GM04503 (cell line): ENCODE results near the gene HMGCS1.
"Not testable (repeated sequence)": the region's sequence is repeated elsewhere in the genome, so short reads cannot be mapped to it uniquely, and the experiment has no call there.

ENCODE experiments used
- DNase-seq: peaks from one replicate; pipeline ENCODE4 v3.0.0-alpha.2; 2012; ENCODE audit warnings: low read depth

Gene HMGCS1

GRCh38 chr5:43313035-43313853 lies at the start of gene HMGCS1:
Gene HMGCS1, minus strand, starts transcription at chr5:43313412. Its CDS starts 14,447 bp downstream, at chr5:43298965.
- peak; percentile 98 for DNase-seq

- DNase-seq, result no peak
Measured at GRCh38 chr5:43358726-43359125, 45.5 kb upstream of the HMGCS1 start.

GRCh38 chr5:43358301-43358700 lies 45.1 kb upstream of the HMGCS1 start:
- no peak for DNase-seq

- no peak for DNase-seq
Measured at GRCh38 chr5:43357878-43358281, 44.7 kb upstream of the HMGCS1 start.

- DNase-seq, result no peak
Measured at GRCh38 chr5:43357067-43357466, 43.9 kb upstream of the HMGCS1 start.

- no peak for DNase-seq
Measured at GRCh38 chr5:43354774-43355173, 41.6 kb upstream of the HMGCS1 start.

- DNase-seq, result no peak
Measured at GRCh38 chr5:43353668-43354067, 40.5 kb upstream of the HMGCS1 start.

GRCh38 chr5:43352915-43353314 lies 39.7 kb upstream of the HMGCS1 start:
- DNase-seq, result no peak

- DNase-seq, result no peak
Measured at GRCh38 chr5:43352131-43352530, 38.9 kb upstream of the HMGCS1 start.

GRCh38 chr5:43348861-43349363 lies 35.7 kb upstream of the HMGCS1 start:
- no peak for DNase-seq

GRCh38 chr5:43348207-43348606 lies 35.0 kb upstream of the HMGCS1 start:
- no peak for DNase-seq

GRCh38 chr5:43338862-43339261 lies 25.6 kb upstream of the HMGCS1 start:
- DNase-seq, result no peak

- no peak for DNase-seq
Measured at GRCh38 chr5:43336159-43336558, 22.9 kb upstream of the HMGCS1 start.

- DNase-seq, result no peak
Measured at GRCh38 chr5:43335681-43336080, 22.5 kb upstream of the HMGCS1 start.

GRCh38 chr5:43332401-43332800 lies 19.2 kb upstream of the HMGCS1 start:
- DNase-seq, result no peak

GRCh38 chr5:43325624-43326023 lies 12.4 kb upstream of the HMGCS1 start:
- not testable (repeated sequence) for DNase-seq

- DNase-seq, result not testable (repeated sequence)
Measured at GRCh38 chr5:43323488-43323887, 10.3 kb upstream of the HMGCS1 start.

- no peak for DNase-seq
Measured at GRCh38 chr5:43320846-43321245, 7.6 kb upstream of the HMGCS1 start.

GRCh38 chr5:43316421-43316820 lies 3.2 kb upstream of the HMGCS1 start:
- DNase-seq, result no peak

GRCh38 chr5:43315682-43316081 lies 2.5 kb upstream of the HMGCS1 start:
- no peak for DNase-seq

GRCh38 chr5:43315263-43315662 lies 2.1 kb upstream of the HMGCS1 start:
- no peak for DNase-seq

- DNase-seq, result no peak
Measured at GRCh38 chr5:43314724-43315123, 1.5 kb upstream of the HMGCS1 start.

GRCh38 chr5:43313854-43314457 lies 744 bp upstream of the HMGCS1 start:
- DNase-seq, result no peak

- no peak for DNase-seq
Measured at GRCh38 chr5:43312699-43313034, 545 bp downstream of the HMGCS1 start.
